ENCODE measurements around the gene EEFSEC.

Gene EEFSEC

DNA sequence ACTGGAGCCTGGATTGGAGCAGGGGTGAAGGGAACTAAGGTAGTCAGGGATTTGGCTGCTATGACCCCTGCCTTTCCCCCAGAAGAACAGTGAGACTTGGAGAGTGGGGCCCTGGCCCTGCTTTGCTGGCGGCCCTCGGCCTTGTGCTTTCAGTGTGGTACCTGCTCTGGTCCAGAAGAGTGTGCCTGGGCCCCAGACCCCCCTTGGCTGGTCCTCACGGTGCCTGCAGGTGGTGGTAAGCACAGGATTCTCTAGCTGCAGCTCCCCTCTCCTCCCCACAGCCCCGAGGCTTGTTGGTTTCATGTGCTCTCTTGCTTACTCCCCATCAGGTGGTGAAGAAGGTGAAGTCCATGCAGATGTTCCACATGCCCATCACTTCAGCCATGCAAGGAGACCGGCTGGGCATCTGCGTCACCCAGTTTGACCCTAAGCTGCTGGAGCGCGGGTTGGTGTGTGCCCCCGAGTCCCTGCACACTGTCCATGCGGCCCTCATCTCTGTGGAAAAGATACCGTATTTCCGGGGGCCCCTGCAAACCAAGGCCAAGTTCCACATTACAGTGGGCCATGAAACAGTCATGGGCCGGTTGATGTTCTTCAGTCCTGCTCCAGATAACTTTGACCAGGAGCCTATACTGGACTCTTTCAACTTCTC is 187.7 kb downstream of the EEFSEC start:
- DNase-seq (no peak), ATAC-seq (no peak)
- H3K36me3 Mint-ChIP-seq (ENCODE audit: low read depth): peaks cover 2% of the 10 kb centered on the region
- no peaks in the 10 kb centered on the region for H3K27me3 Mint-ChIP-seq
- H3K4me1 Mint-ChIP-seq: no peaks in the 10 kb centered on the region
- H3K27ac Mint-ChIP-seq: no peak overlapping the region
- no peak overlapping the region for H3K4me3 Mint-ChIP-seq
- no peaks in the 10 kb centered on the region for H3K9me3 Mint-ChIP-seq

DNA sequence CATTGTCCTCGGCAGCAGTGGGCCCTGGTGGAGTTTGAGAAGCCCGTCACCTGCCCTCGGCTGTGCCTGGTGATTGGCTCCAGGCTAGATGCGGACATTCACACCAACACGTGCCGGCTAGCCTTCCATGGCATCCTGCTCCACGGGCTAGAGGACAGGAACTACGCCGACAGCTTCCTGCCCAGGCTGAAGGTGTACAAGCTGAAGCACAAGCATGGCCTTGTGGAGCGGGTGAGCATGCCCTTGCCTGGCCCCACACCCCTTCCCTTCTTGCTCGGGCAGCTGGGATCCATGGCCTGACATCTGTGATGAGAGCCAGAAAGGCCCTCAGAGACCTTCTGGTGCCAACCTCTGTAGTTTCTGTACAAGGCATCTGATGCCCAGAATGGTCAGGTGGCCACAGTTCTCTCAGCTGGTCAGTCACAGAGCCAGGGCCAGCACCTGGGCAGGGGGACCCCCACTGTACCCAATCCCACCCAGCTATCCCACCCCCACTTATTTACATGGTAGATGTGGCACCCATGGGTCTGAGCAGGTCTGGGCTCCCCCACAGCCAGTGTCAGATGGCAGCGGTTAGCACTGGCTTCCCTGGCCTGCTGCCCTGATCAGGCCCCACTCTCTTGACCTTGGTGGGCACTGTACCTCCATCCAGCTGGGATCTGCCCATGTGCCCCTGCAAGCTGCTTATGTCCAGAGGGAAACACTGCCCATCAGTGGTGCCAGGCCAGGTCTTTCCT is 188.5 kb downstream of the EEFSEC start:
- Mint-ChIP-seq H3K4me3 (no peak overlapping the region), H3K27ac (no peak overlapping the region), H3K4me1 (no peaks in the 10 kb centered on the region), H3K27me3 (no peaks in the 10 kb centered on the region), H3K36me3 (ENCODE audit: low read depth) (peaks cover 2% of the 10 kb centered on the region), H3K9me3 (no peaks in the 10 kb centered on the region)
- ATAC-seq: no peak
- DNase-seq: no peak

DNA sequence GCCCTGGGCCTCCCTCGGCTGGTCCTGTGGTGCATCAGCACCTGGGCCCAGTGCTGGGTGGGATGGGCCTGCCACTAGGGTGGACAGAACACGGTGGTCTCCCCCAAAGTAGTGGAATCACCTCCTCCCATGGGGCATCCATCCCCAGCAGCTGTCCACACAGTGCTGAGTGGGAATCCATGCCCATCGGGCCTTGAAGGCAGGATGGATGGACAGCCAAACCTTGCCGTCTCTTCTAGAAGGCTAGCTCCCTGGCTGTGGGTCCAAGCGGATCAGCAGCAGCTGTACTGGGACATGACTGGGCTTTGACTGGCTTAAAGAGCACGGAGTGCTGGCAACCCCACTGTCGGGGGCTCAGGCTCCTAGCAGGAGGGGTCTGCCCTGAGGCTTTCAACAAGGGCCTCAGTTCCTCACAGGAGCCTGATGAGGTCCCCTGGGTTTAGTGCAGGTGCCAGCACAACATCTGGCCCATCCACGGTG is 189.5 kb downstream of the EEFSEC start:
- Mint-ChIP-seq H3K4me1 (no peaks in the 10 kb centered on the region), H3K27ac (no peak overlapping the region), H3K4me3 (no peak overlapping the region), H3K27me3 (no peaks in the 10 kb centered on the region), H3K9me3 (no peaks in the 10 kb centered on the region), H3K36me3 (ENCODE audit: low read depth) (peaks cover 2% of the 10 kb centered on the region)
- DNase-seq: no peak
- no peak for ATAC-seq

DNA sequence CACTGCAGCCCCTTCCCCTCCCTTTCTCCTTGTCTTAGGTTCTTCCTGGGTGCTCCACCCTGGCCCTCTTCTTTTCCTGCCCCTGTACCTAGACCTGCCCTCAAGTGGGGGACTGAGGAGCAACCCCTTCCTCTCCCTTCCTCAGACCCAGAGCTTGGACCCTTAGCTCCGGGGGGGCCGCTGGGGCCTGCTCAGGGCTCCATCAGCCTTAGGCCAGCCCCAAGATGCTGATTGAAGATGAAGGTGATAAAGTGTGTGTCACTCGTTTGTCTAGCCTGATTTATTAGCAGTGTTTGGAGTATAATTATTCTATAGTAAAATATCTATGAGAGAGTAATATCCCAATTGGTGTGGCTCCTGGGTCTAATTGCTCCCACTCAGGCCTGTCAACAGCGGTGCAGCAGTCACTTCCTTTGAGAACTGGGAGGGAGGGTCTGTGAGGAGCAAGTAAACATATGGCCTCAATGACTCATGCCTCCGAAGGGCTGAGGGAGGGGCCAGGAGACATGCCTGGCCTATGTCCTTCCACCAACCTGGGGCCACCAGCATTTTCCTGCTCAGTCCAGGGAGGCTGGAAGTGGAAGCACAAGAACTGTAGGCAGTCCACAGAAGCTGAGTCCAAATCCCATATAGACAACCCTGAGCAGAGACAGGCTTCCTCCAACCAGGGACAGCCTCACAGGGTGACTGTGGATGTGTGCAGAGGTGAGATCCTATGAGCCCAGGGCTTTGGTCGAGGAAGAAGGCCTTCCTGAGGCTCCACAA is 190.2 kb downstream of the EEFSEC start:
- H3K27ac Mint-ChIP-seq: no peak overlapping the region
- ATAC-seq (peak; percentile 27), DNase-seq (no peak)
- no peak overlapping the region for H3K4me3 Mint-ChIP-seq
- no peaks in the 10 kb centered on the region for H3K4me1 Mint-ChIP-seq
- H3K36me3 Mint-ChIP-seq (ENCODE audit: low read depth): peaks cover 2% of the 10 kb centered on the region
- H3K27me3 Mint-ChIP-seq: no peaks in the 10 kb centered on the region
- H3K9me3 Mint-ChIP-seq: no peaks in the 10 kb centered on the region

DNA sequence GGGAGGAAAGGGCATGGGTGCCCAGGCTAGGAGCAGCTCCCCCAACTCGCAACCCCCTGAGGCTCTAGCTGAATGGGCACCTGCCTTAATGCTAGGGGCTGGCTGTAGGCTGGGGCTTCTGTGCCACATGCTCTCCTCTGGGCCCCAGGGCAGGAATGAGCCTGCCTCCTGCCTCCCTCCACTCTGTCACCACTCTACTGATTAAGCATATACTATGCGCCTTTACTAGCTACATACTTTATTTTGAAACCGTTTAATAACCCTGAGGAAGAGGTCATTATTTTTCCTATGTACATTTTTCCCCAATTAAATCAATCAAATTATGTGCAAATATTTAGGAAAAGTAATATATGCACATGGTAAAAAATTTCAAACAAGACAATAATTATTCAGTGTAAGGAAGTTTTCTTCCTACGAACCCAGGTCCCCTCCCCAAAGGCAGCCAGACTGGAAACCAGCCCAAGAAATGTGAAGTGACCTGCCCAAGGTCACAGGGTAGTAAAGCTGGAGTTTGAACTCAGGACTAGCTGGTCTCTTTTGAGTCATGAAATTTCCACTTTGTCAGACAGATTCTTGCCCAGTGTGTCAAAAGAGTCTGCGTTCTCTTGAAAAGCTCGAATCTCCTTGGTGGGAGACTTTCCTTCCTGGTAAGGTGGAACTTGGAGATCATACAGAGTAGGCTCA is 190.9 kb downstream of the EEFSEC start:
- Mint-ChIP-seq H3K36me3 (ENCODE audit: low read depth) (peaks cover 2% of the 10 kb centered on the region), H3K4me3 (no peak overlapping the region), H3K9me3 (no peaks in the 10 kb centered on the region), H3K27me3 (no peaks in the 10 kb centered on the region), H3K27ac (no peak overlapping the region), H3K4me1 (peaks cover 3% of the 10 kb centered on the region)
- ATAC-seq: no peak
- no peak for DNase-seq

DNA sequence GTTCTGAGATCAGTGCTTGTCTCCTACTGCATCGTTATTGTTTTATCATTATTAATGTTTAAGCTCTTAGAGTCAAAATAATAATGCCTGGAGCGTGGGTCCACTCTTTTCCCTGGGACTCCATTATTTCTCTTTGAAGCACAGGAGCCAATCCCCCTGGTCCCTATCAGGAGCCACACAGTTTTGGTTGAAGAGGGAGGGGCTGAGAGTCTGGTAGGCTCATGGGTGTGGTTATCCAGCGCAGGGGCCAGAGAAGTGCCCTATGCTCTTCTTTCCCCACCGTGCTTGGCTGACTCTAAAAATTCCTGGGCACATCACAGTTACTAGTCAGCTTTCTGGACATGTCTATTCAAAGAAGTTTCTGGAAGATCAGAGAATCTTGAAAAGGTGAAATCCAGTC is 191.9 kb downstream of the EEFSEC start:
- Mint-ChIP-seq H3K9me3 (no peaks in the 10 kb centered on the region), H3K4me3 (no peak overlapping the region), H3K27me3 (no peaks in the 10 kb centered on the region), H3K27ac (no peak overlapping the region), H3K36me3 (ENCODE audit: low read depth) (peaks cover 2% of the 10 kb centered on the region), H3K4me1 (peaks cover 3% of the 10 kb centered on the region)
- ATAC-seq (no peak), DNase-seq (no peak)

DNA sequence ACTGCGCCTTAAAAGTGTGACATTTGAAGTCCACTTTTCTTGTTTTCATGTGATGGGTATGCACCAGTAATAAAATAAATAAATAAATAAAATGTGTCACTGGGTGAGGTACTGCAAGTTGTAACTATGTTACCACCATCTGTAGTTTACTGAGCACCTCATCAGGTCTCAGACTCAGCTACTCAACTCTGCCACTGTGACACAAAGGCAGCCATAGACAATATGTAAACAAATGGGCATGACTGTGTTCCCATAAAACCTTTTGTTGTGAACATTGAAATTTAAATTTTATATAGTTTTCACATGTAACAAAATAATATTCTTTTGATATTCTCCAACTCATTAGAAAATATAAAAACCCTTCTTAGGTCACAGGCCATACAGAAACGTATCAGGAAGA is 193.3 kb downstream of the EEFSEC start:
- H3K27ac Mint-ChIP-seq: no peak overlapping the region
- H3K9me3 Mint-ChIP-seq: no peaks in the 10 kb centered on the region
- DNase-seq (no peak), ATAC-seq (no peak)
- H3K27me3 Mint-ChIP-seq: no peaks in the 10 kb centered on the region
- H3K4me1 Mint-ChIP-seq: peaks cover 3% of the 10 kb centered on the region
- no peaks in the 10 kb centered on the region for H3K36me3 Mint-ChIP-seq (ENCODE audit: low read depth)
- no peak overlapping the region for H3K4me3 Mint-ChIP-seq

DNA sequence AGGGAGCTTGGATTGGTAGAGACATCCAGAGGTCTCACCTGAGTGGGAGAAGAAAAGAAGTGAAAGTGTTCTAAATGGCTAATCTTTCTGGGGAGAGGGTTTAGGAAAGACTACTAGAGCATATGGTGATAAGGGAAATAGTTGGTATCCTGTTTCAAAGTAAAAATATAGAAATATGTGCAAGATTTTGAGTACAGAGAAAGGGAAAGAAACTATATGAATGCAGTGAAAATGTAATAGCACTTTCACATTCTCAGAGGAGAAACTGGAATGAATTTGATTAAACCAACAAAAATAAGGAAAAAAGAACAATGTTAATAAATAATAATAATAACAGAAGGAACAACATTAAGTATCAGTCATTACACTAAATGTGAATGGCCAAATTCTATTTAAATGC is 194.0 kb downstream of the EEFSEC start:
- no peak for DNase-seq
- H3K4me3 Mint-ChIP-seq: no peak overlapping the region
- no peaks in the 10 kb centered on the region for H3K9me3 Mint-ChIP-seq
- ATAC-seq: no peak
- H3K27me3 Mint-ChIP-seq: no peaks in the 10 kb centered on the region
- H3K36me3 Mint-ChIP-seq (ENCODE audit: low read depth): no peaks in the 10 kb centered on the region
- H3K27ac Mint-ChIP-seq: no peak overlapping the region
- peaks cover 3% of the 10 kb centered on the region for H3K4me1 Mint-ChIP-seq

DNA sequence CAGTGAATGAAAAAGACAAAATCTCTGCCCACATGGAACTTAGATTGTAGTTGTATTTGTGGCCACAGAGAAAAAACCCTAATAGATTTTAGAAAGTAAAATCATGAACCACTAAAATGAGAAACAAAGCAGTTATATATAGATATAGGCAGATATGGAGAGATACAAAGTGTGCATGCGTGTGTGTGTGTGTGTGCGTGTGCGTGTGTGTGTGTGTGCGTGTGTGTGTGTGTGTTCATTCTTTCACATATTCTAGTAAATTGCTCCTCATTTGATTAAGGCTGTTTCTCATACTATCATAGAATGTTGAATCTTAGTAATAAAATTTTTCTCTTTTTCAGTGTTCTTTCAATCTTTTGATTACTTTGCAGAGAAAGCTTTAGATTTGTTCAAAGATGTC is 194.8 kb downstream of the EEFSEC start:
- Mint-ChIP-seq H3K27ac (no peak overlapping the region), H3K27me3 (no peaks in the 10 kb centered on the region), H3K4me1 (peaks cover 3% of the 10 kb centered on the region), H3K36me3 (ENCODE audit: low read depth) (no peaks in the 10 kb centered on the region), H3K4me3 (no peak overlapping the region), H3K9me3 (no peaks in the 10 kb centered on the region)
- DNase-seq (no peak), ATAC-seq (no peak)

DNA sequence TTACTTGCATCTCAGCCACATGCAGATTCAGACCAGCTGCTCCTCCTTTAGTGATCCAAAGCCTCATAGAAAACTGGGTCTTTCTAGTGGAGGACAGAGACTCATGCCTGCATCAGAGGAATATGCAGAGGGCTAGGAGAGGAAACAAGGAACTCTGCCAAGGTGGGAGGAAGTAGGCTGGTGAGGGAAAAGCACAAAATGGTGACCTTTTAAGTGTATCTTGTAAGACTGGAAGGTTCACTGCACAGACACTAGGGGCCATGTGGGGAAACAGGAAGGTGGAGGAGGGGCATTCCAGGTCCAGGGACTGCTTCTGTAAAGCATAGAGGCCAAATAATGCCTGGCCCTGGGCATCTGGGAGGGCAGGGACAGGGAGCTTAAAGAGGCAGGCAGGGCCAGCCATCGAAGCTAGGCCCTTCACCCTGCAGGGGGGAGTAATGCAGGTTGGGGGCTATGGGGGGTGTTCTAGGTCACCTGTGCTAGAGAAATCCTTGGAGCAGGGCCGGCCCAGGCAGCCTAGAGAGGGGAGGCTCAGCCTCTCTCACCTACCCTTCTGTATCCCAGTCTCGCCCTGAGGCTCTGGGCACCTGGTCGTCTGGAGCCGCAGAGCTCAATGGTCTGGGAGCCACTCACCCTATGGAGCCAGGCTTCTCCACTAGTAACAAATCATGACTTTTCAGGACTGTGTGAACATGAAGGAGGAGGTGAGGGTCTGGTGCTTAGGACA is 195.7 kb downstream of the EEFSEC start:
- Mint-ChIP-seq H3K9me3 (no peaks in the 10 kb centered on the region), H3K27ac (no peak overlapping the region), H3K4me1 (peaks cover 3% of the 10 kb centered on the region), H3K4me3 (no peak overlapping the region), H3K36me3 (ENCODE audit: low read depth) (no peaks in the 10 kb centered on the region), H3K27me3 (no peaks in the 10 kb centered on the region)
- ATAC-seq (no peak), DNase-seq (no peak)

DNA sequence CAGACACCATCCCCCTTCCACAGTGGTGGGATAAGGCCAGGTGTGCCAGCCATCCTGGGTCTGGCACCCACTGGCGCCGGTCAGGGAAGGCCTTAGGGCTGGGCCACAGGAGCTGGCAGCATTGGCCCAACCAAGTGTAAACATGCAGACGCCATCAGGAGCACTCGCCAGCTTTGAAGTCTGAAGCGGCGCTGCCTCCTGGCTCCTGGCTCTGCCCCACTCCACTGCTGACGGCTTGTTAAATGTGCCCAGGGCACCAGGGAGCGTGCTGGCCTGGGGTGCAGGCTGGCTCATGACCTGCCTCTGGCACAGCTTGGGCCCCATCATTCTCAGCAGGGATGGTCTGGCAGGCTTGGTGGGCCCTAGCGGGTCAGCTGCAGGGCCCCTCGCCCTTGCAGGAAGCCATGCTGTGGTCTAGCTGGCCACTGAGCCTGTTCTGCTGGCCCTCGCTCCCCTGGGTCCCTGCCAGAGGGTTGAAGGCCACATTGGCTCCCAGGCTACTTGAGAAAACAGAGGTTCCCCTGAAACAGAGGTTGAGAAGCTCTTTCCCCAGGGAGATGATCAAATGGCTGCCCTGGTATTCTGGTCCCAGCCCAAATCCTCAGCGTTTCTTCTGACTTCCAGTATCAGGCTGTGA is 196.8 kb downstream of the EEFSEC start:
- H3K27ac Mint-ChIP-seq: no peak overlapping the region
- no peaks in the 10 kb centered on the region for H3K36me3 Mint-ChIP-seq (ENCODE audit: low read depth)
- peaks cover 3% of the 10 kb centered on the region for H3K4me1 Mint-ChIP-seq
- H3K4me3 Mint-ChIP-seq: no peak overlapping the region
- H3K27me3 Mint-ChIP-seq: no peaks in the 10 kb centered on the region
- DNase-seq (no peak), ATAC-seq (no peak)
- H3K9me3 Mint-ChIP-seq: no peaks in the 10 kb centered on the region

DNA sequence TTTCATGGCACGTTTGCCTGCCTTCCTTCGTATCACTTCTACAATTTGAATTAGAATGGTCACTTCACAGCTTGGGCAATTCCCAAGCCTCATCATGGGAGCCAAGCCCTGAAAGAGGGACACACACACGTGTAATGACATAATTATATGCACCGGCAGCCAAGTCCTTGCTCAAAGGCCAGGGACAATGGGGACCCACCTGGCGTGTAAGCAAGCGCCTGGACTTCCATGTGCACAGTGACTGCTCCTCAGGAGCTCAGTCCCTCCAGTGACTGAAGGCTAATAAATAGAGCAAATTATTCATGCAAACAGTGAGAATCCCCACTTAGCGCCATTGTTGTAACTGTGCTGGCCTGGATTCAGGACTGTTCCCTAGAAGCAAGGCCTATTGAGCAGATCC is 198.3 kb downstream of the EEFSEC start:
- DNase-seq: no peak
- Mint-ChIP-seq H3K9me3 (no peaks in the 10 kb centered on the region), H3K4me1 (peaks cover 3% of the 10 kb centered on the region), H3K36me3 (ENCODE audit: low read depth) (no peaks in the 10 kb centered on the region), H3K4me3 (no peak overlapping the region), H3K27me3 (no peaks in the 10 kb centered on the region), H3K27ac (no peak overlapping the region)
- ATAC-seq: no peak

DNA sequence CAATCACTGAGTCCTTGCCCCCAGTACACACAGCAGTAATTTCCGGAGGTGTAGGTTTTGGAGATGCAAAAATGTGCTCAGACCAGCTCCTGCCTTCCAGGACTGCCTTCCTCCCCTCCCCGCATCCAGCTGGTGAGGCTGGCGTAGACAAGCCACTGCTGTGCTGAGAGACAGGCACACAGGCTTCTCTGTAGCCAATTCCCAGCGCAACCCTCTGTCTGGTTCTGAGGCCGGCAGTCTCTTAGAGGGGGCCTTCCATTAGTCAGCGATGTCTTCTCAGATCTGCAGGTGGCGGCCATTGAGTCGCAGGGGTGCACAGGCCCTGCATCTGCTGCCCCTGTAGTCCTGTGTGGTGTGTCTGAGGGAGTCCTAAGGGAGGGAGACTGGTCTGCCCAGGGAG is 199.0 kb downstream of the EEFSEC start:
- ATAC-seq: no peak
- no peak overlapping the region for H3K4me3 Mint-ChIP-seq
- H3K27me3 Mint-ChIP-seq: no peaks in the 10 kb centered on the region
- no peak overlapping the region for H3K27ac Mint-ChIP-seq
- no peaks in the 10 kb centered on the region for H3K36me3 Mint-ChIP-seq (ENCODE audit: low read depth)
- DNase-seq: no peak
- no peaks in the 10 kb centered on the region for H3K9me3 Mint-ChIP-seq
- H3K4me1 Mint-ChIP-seq: peaks cover 3% of the 10 kb centered on the region

Measured in activated naive CD8-positive, alpha-beta T cell treated with anti-CD3 and anti-CD28 coated beads, Interleukin-2, amount 50 U/mL, for 24 hours (primary cell).